Effector CD8-positive, alpha-beta T cell (primary cell): ENCODE results near the gene CALR3.
"Not testable (repeated sequence)": the region's sequence is repeated elsewhere in the genome, so short reads cannot be mapped to it uniquely, and the experiment has no call there.

ENCODE experiments used
- DNase-seq: peaks from one replicate; lab custom pipeline; 2025; lab: John Stamatoyannopoulos, UW
- total RNA-seq, 4 experiments: gene quantifications; one replicate each; lab custom pipeline; 2026; lab: John Stamatoyannopoulos, UW

Gene CALR3, protein sequence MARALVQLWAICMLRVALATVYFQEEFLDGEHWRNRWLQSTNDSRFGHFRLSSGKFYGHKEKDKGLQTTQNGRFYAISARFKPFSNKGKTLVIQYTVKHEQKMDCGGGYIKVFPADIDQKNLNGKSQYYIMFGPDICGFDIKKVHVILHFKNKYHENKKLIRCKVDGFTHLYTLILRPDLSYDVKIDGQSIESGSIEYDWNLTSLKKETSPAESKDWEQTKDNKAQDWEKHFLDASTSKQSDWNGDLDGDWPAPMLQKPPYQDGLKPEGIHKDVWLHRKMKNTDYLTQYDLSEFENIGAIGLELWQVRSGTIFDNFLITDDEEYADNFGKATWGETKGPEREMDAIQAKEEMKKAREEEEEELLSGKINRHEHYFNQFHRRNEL
- 0 reads per million in 4 experiments for total RNA-seq

DNA sequence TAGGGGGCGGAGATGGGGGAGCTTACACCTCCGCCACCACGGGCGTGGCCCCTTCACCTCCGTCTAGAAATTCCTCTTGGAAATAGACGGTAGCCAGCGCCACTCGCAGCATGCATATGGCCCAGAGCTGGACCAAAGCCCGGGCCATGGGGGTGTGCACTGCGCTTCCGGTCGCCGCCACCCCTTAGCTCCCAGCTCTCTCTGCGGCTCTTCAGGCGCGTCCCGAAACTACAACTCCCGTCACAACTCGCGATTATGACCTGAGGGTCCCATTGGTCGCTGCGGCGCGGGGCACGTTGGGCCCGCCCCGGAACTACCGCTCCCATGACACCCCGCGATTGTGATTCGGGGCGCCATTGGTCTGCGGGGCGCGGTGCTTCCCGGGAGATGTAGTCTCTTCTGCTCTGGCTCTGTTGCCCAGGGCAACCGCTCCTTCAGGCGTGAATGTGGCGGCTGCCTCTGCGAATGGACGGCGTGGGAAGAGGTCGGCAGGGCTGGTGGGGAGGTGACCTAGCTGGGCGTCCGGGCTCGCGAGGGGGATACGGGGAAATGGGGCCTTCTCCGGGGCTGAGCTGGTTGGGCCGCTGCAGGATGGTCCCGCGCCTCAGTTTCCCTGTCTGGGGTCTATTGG lies at the start of gene CALR3, which contains the start of gene C19orf44:
CALR3 (minus strand) TSS at position 186 of the 631 bp plus-strand sequence; CDS start at position 148, 38 bp downstream.
C19orf44 (plus strand) TSS at position 413 of the 631 bp plus-strand sequence. CDS start 4,399 bp downstream, outside the sequence.
- peak; percentile 94 for DNase-seq

DNA sequence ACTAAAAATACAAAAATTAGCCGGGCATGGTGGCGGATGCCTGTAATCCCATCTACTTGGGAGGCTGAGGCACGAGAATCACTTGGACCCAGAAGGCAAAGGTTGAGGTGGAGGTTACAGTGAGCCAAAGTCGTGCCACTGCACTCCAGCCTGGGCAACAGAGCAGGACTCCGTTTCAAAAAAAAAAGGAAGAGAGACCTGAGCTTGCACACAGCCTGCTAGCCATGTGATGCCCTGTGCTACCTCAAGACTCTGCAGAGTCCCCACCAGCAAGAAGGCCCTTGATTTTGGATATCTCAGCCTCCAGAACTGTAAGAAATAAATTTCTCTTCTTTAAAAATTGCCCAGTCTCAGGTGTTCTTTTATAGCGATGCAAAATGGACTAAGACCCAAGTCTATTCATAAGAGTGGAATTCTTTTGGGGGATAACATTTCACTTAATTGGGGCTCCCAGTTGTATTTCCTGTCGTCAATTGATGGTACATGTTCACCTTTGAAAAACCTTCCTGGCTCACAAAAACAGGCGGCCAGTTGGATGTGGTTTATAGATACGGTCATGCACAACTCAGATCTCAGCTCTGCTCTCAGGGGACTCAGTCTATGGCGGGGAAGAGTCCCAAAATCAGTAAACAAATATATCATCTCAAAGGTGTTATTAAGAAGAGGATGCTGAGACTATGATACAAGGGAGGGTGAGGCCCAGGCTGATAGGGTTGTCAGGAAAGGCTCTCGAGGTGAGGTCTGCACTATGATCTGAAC lies 48.7 kb upstream of the CALR3 start:
- no peak for DNase-seq

DNA sequence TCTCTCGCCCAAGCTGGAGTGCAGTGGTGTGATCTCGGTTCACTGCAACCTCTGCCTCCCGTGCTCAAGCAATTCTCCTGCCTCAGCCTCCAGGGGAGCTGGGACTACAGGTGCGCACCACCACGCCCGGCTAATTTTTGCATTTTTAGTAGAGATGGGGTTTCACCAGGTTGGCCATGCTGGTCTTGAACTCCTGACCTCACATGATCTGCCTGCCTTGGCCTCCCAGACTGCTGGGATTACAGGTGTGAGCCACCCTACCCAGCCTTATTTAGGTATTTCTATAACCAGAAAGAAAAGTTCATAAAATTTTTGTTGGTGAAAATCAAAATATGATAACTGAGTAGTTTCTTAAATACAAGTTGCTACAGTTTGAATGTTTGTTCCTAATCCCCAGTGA lies 47.8 kb upstream of the CALR3 start:
- not testable (repeated sequence) for DNase-seq

DNA sequence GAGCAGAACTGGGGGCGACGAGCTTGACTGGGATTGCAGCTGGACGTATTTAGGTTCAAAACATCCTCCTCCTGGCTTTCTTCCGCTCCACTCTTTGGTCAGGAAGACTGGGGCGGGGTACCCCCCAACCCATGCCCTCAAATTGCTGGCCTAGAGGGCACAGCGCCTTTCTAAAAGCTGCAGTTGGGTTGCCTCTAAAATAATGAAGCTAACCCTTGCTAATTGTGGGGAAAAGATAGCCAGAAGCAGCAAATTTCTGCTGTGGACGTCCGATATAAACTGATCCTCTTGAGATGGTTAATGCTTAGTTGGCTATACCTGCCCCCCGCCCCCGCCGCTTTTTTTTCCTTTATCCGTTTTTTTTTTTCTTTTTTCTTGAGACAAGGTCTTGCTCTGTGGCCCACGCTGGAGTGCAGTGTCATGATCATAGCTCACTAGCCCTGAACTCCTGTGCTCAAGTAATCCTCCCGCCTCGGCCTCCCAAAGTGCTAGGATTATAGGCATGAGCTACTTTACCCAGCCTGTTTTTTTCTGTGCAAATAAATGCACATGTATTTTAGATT lies 47.0 kb upstream of the CALR3 start:
- DNase-seq, result no peak

DNA sequence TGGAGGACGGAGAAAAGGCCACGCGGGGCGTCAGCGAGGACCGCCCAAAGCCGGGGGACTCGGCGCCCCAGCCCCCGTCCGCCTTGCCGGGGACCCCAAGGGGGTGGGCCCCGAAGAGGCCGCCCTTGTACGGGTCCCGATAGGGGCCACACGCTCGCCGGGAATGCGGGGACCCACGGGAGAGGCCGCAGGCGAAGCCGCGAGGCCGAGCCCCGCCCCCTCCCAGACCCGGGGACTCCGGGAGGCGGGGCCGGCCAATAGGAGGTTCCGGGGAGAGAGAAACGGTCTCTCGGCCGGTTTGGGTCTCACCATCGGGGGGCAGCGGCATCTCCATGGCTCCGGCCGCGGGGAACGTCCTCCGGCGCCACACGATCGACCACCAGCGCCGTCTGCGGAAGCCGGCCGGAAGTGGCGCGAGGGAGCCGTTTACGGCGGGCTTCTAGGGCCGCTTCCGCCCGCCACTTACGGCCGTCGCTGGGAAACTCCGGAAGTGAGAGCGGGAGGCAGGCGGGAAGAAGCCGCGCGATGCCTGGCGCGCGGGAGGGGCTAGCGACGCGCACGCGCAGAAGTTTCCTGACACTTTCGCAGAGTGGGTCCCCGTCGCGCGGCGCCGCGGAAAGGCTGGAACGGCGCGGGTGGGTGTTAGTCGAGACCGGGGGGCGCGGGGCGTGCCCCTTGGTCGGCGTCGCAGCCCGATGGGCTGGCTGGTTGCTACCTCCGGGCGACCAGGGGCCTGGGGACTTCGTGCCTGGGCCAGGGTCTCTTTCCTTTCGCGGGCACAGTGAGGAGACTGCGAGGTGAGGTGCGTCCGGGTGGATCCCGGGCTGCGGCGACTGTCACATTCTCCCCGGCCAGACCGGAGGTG lies 46.3 kb upstream of the CALR3 start, which contains the start of gene CHERP:
CHERP (minus strand) TSS at position 393 of the 865 bp plus-strand sequence; CDS start at position 334, 59 bp downstream.
- DNase-seq, result peak; percentile 91

DNA sequence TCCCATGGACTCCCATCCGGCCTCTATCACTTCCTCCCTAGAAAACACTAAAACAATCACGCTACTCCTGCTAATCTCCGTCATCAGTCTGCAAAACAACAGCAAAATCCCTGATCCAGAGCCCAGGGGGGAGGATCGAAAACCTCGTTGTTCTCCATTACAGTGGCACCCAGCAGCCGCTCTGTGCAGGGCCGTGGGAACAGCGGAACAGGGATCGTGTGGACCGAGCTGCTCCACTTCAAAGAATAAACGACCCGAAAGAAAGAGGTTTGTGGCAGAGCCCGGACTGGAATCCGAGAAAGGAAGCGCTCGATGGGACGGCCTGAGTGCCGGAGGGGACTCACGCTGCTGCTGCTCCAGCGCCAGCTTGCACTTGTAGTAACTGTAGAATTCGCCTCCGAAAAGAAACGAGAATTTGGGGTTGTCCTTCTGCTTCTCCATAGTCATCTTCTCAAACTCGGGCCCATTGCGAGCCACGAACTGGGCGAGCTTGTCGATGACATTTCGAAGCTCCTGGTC lies 45.6 kb upstream of the CALR3 start:
- no peak for DNase-seq

DNA sequence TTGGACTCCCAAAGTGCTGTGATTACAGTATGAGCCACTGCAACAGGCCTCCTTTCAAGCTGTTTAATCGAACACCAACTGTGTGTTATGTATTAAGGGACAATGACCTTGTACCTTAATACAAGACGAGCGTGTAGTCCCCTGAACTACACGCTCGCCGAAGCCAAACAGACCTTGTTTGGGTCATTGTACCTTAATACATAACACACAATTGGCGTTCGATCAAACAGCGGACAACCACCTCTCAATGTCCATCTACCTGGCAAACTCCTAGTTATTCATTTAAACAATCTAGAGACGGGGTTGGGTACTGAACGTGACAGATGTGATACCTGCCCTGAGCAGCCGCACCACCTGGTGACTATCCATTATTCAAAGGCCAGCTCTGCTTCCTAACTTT lies 45.0 kb upstream of the CALR3 start:
- no peak for DNase-seq

DNA sequence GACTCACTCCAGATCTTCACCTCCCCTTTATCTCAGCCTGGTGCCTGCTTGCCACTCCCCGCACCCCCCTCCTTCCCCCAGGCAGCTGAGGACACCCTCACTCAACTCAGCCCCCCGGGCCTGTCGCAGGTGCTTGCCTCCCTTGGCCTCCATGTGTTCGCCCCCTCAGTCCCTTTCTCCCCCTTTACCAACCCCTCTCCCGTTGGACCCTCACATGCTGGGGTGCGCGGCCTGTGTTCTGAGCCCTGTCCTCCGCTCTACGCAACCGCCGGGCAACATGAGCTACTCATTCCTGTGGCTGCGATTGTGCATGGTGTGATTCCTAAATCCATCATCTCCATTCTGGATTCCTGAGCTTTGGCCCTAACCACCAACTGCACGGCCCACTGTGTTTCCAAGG lies 41.1 kb upstream of the CALR3 start:
- no peak for DNase-seq

DNA sequence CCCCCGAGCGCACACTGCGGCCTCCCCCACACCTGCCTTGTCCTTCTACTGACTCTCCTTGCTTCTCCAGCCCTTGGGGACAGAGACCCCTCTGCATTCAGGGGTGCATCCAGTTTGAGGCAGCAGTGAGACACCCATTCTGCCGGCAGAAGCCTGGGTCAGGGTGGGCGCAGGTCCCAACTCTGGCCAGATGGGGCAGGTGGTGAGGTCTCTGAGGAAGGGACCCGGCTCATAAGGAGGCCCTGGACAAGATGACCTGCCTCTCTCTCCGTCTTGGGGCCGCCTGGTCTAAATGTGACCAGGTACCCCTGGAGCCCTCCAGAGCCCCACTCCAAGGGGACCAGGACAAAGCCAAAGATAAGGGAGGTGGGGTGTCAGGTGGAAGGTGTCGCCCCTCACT lies 40.2 kb upstream of the CALR3 start:
- DNase-seq, result no peak

DNA sequence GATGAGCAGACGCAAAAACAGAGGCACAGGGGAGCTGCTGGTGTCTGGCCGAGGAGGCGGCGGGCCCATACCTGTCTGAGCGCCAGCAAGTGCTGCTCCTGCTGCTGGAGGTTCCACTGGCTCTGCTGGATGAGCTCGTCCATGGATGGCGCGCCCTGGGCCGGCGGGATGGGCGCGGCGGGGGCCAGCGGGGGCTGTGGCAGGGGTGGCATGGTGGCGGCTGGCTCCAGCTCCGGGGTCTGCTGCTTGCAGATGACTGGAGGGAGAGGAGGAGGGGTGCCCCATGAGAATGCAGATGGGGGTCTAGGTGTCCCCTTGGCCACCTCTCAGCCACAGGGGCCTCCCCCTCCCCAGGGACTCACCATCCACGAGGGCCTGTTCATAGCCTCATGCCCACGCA lies 39.4 kb upstream of the CALR3 start:
- no peak for DNase-seq

DNA sequence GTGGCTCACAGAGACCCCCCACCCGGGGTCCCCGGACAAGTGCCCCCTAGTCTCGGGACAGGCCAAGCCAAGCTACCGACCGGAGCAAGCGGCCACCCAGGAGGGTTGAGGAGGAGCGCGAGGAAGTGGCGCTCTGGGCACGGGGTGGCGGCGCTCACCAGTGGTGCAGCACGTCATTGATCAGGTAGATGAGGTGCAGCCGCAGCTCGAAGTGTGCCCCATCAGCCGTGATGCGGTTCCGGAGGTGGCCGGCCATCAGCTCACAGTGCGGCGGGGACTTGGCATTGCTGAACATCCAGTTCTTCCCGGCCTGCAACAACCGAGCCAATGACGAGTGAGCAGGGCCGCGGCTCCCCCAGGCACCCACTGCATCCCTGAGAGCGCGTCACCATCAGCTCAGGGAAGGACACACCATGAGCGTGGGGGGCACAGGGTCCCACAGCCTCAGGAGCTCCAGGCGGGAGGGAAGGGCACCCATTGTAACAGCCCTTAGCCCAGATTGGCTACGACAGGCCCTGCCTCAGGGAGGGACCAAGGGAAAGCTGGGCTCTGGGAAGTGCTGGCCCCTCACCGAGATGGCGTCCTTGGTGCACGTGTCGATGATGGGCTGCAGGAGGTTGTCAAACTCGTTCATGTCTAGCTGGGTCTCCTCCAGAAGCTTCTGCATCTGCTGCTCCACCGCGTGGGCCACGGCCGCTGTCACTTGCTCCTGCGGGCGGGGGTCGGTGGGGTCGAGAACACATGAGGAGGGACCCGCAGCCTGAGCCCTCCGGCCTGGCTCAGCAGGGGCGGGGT lies 36.7 kb upstream of the CALR3 start:
- DNase-seq, result no peak

DNA sequence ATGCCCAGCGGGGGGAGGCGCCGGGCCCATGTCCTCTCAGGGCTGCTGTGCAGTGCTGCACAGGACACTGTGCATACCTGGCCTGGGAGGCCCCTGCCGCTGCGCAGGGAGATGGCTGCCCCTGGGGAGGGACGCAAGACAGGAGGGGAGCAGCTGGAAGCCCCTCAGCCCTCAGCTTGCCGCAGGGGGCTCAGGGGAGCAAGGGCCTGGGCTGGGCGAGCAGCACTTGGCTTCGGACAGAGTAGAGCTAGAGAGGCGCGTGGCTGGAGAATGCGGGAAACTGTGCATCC lies 35.4 kb upstream of the CALR3 start:
- no peak for DNase-seq

DNA sequence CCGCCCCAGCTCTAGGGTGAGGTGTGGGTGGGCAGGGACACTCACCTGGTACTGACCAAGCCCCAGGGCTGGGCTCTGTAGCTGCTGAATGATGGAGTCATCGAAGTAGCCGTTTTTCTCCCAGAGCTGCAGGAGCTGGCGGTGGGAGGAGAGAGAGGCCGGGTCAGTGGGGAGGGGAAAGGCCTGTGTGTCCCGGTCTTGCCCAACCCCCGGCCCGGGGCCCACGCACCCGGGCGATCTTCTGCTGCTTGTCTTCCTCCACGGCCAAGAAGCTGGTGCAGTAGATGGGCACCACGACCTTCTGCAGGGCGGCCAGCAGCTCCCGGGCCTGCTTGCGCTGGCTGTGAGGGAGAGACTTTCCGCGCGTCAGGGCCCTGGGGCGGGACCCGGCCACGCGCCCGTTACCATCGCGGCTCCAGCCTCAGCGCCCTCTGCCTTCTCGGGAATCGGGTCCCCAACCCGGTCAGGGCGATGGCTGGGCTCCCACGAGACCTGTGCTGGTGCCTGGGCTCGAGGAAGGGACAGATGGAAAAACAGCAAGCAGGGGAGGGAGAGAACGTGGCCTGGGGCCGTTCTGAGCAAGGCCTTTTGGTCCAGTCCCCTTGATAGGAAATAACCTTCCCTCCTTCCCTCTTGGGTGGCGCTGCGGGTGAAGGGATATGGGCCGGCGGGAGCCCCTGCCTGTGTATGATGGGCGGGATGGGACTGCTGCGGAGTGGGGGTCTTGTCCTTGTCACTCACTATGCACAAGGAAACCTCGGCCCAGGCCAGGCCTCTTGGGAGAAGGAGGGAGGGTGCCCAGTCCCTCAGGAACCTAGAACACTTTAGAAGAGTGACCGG lies 34.8 kb upstream of the CALR3 start:
- no peak for DNase-seq

DNA sequence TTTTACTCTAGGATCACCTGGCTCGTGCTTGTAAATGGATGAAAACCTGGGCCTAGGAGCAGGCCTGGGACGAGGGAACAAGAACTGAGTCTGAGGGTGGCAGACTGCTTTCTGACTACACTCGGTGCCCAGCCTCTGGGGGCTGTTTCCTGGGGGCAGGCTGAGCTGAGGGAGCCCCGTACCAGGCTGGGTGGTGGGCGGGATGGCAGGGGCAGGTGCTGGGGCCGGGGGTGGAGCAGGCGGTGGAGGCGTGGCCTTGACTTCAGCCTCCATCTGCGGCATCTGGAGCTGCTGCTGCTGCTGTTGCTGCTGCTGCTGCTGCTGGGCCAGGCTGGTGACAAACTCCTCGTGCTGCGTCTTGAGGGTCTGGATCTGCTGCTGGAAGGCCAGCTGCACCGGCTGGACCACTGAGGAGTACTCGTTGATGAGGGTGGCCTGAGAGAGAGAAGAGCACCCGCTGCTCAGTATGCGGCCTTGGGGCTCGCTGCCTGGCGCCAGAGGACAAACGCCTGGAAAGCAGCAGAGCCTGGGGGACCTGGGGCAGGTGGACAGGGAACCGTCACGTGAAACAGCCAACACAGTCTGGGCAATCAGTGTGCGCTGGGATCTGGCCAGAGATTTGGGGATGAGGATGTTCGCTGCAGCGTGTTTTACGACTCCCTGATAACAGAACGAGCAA lies 33.6 kb upstream of the CALR3 start:
- no peak for DNase-seq

DNA sequence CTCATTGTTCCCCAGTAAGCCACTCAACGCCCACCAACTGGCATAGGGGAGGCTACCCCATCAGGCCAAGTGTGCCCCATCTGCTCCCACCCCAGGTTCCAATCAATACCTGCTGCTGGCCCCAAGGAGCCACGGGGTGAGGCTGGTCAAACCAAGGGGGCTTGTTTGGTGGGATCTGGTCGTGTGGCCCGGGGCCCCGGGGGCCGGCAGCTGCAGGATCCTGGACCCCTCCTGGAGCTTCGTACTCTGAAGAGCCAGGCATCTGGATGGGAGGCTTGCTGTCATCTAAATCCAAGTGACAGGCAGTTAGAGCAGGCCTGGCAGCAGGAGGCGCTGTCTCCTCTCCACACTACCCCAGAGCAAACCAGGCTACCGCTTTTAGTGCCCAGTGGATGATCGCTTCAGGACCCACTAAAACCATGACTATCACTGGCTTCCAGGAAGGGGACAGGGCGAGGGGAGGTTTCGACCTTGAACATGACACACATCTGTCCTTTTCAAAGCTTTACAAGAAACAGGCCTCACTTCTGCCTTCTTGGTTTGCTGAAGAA lies 32.1 kb upstream of the CALR3 start:
- DNase-seq, result peak; percentile 5

DNA sequence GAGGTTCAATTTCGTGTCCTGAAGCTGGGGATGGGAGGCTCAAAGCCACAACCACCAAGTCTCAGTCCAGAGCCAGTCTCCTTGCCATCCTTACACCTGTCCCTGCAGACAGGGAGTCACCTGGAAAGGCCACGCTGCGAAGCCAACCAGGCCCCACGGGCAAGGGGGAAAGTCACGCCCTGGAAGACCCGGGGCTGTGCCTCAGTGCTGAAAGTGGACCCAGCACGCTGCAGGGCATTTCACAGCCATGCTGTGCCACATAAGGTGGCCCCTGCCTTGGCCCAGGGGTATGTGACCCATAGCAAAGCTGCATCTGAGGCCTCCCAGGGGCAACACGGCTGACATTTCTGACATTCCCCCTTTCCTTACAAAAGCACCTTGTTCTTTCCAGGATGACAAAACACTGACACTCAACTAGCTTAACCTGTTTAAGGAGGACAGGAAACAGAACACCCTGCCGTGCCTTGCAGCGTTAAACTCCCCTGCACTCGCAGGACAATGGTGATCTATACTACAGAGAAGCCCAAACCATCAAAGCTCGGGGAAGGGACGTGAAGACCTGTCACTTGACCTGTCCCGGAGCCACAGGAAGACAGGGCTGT lies 31.5 kb upstream of the CALR3 start:
- DNase-seq, result no peak

DNA sequence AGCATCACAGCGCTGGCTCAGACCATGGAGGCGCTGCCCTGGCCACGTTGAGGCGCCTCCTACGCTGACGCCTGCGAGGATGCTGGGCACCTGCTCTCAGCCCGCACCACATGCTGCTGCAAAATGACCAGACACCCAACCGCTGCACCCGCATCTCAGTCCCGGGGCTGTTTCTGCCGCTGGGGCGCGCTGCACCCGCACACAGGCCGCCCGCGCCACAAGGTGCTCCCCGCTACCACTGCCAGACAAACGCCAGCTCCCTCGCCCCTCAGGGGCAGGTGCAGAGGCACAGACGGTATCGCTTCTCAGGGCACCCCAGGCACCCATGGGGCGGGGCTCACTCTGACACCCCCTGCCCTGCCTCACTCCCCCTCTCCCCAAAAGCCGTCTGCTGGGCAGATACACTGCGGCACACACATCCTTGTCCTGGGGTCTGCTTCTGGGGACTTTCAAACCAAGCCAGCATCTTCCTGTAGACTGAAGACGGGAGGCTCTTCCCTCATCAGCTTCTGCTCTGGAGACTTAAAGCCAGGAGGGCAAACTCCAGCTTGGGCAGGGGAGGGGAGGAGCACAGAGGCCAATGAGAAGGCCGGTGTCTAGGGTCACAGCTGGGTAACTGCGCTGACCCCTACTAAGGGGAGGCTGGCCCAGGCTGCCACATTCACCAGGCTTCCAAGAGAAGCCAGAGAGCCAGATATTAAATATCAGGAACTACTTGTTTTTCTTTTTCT lies 29.9 kb upstream of the CALR3 start:
- DNase-seq, result no peak
